22Rv1 (cell line): ENCODE results near the gene CFAP210.

Source experiments
- ZFX ChIP-seq: fragments of 450-650 bp; IDR thresholded peaks from 2 replicates; pipeline ENCODE4 v1.6.1; 2017; ENCODE audit warnings: antibody characterized with exemption, borderline replicate concordance
- TF ChIP-seq, protein P1 (sequence below): fragments of 450-650 bp; IDR thresholded peaks from 2 replicates; pipeline ENCODE4 v1.5.1; 2017; ENCODE audit warnings: mild to moderate bottlenecking

DNA sequence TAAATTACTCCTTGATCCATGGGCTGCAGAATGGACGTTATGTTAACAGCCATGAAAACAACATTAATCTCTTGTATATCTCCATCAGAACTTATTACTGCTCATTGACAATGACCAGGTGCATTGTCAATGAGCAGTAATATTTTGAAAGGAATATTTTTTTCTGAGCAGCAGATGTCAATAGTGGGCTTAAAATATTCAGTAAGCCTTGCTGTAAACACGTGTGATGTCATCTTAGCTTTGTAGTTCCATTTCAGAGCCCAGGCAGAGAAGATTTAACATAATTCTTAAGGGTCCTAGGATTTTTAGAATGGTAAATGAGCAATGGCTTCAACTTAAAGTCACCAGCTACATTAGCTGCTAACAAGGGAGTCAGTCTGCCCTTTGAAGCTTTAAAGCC lies 26.6 kb downstream of the CFAP210 start:
- TF ChIP-seq, protein P1, sequence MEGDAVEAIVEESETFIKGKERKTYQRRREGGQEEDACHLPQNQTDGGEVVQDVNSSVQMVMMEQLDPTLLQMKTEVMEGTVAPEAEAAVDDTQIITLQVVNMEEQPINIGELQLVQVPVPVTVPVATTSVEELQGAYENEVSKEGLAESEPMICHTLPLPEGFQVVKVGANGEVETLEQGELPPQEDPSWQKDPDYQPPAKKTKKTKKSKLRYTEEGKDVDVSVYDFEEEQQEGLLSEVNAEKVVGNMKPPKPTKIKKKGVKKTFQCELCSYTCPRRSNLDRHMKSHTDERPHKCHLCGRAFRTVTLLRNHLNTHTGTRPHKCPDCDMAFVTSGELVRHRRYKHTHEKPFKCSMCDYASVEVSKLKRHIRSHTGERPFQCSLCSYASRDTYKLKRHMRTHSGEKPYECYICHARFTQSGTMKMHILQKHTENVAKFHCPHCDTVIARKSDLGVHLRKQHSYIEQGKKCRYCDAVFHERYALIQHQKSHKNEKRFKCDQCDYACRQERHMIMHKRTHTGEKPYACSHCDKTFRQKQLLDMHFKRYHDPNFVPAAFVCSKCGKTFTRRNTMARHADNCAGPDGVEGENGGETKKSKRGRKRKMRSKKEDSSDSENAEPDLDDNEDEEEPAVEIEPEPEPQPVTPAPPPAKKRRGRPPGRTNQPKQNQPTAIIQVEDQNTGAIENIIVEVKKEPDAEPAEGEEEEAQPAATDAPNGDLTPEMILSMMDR = no peak
- TF ChIP-seq ZFX = no peak
